ENCODE data around the gene TMEM150C.
"Not testable (repeated sequence)": the region's sequence is repeated elsewhere in the genome, so short reads cannot be mapped to it uniquely, and the experiment has no call there.

TMEM150C gene

GRCh38 chr4:82567444-82567843 lies 5.7 kb upstream of the TMEM150C start:
- no peak for DNase-seq

GRCh38 chr4:82562564-82562854 lies 721 bp upstream of the TMEM150C start:
- DNase-seq = no peak

- DNase-seq = peak; percentile 32
Observed at GRCh38 chr4:82560853-82561785, 669 bp downstream of the TMEM150C start.

GRCh38 chr4:82559735-82560120 lies 2.1 kb downstream of the TMEM150C start:
- DNase-seq = no peak

- DNase-seq = not testable (repeated sequence)
Observed at GRCh38 chr4:82559090-82559734, 2.6 kb downstream of the TMEM150C start.

GRCh38 chr4:82555276-82555675 lies 6.5 kb downstream of the TMEM150C start:
- DNase-seq = no peak

- no peak for DNase-seq
Observed at GRCh38 chr4:82553020-82553419, 8.8 kb downstream of the TMEM150C start.

GRCh38 chr4:82551734-82552133 lies 10.1 kb downstream of the TMEM150C start:
- no peak for DNase-seq

GRCh38 chr4:82547850-82548249 lies 13.9 kb downstream of the TMEM150C start:
- DNase-seq = not testable (repeated sequence)

- DNase-seq = no peak
Observed at GRCh38 chr4:82543131-82543530, 18.7 kb downstream of the TMEM150C start.

GRCh38 chr4:82542642-82543041 lies 19.1 kb downstream of the TMEM150C start:
- DNase-seq = no peak

- DNase-seq = no peak
Observed at GRCh38 chr4:82529322-82529721, 32.5 kb downstream of the TMEM150C start.

GRCh38 chr4:82528868-82529267 lies 32.9 kb downstream of the TMEM150C start:
- no peak for DNase-seq

GRCh38 chr4:82528074-82528473 lies 33.7 kb downstream of the TMEM150C start:
- DNase-seq = no peak

GRCh38 chr4:82525307-82525911 lies 36.4 kb downstream of the TMEM150C start:
- no peak for DNase-seq

- DNase-seq = no peak
Observed at GRCh38 chr4:82524570-82525152, 37.1 kb downstream of the TMEM150C start.

GRCh38 chr4:82523179-82523578 lies 38.6 kb downstream of the TMEM150C start:
- no peak for DNase-seq

GRCh38 chr4:82522472-82522871 lies 39.3 kb downstream of the TMEM150C start:
- DNase-seq = no peak

GRCh38 chr4:82521283-82521682 lies 40.5 kb downstream of the TMEM150C start:
- DNase-seq = no peak

- DNase-seq = no peak
Observed at GRCh38 chr4:82519776-82520175, 42.0 kb downstream of the TMEM150C start.

- no peak for DNase-seq
Observed at GRCh38 chr4:82519072-82519471, 42.7 kb downstream of the TMEM150C start.

- no peak for DNase-seq
Observed at GRCh38 chr4:82517043-82517442, 44.7 kb downstream of the TMEM150C start.

- peak; percentile 63 for DNase-seq
Observed at GRCh38 chr4:82515705-82516104, 46.1 kb downstream of the TMEM150C start.

- no peak for DNase-seq
Observed at GRCh38 chr4:82513382-82513781, 48.4 kb downstream of the TMEM150C start.
